KBM-7 (cell line): ENCODE results near the gene KIAA1328.

Source experiments
- DNase-seq: peaks from one replicate; pipeline ENCODE4 v3.0.0-alpha.2; 2015
- in situ Hi-C: fragments of 300-500 bp; cut with MboI; formaldehyde crosslinking; loops from 2 replicates; pipeline ENCODE4 v1.14.3; 2020; ENCODE audit warnings: low sequenced_read_pairs, low pct_unique_long_range_greater_than_20kb, mixed read lengths

The KIAA1328 gene

DNA sequence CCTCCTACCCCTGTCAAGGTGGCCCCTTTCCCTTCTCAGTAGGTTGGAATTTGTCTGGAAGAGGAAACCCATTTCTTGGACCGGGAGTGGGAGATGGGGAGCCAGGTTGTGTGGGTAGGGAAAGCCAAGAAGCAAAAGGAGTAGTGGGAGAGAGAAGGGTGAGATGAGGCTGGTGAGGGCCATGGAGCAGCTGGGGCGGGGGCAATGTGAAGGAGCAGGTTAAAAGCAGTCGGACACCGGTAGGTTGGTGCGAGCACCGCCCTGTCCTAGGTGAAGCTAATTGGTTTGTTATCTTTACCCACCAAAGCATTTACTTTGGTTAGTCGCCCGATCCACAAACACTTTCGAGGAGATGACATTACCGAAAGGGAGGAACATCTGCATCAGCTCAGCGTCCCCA, 429.9 kb downstream of the KIAA1328 start:
- in situ Hi-C loops: no loop called here
- DNase-seq: no peak

DNA sequence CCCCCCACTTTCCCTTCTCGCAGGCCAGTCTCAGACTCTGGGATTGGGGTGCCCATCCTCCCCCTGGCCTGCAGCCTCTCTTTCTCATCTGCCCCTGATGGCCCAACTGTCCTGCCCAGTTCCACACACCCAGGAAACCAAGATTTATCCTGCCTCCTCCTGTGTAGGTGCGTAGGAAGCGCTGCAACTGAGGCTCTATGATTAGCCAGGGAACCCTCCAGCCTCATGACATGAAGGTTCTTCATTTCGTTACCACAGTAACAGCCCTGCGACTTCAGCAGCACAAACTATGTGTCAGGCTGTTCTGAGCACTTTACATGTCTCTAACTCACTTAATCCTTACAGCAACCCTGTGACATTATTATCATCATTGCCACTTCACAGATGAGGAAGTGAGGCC, 430.8 kb downstream of the KIAA1328 start:
- in situ Hi-C loops: no loop called here
- no peak for DNase-seq

DNA sequence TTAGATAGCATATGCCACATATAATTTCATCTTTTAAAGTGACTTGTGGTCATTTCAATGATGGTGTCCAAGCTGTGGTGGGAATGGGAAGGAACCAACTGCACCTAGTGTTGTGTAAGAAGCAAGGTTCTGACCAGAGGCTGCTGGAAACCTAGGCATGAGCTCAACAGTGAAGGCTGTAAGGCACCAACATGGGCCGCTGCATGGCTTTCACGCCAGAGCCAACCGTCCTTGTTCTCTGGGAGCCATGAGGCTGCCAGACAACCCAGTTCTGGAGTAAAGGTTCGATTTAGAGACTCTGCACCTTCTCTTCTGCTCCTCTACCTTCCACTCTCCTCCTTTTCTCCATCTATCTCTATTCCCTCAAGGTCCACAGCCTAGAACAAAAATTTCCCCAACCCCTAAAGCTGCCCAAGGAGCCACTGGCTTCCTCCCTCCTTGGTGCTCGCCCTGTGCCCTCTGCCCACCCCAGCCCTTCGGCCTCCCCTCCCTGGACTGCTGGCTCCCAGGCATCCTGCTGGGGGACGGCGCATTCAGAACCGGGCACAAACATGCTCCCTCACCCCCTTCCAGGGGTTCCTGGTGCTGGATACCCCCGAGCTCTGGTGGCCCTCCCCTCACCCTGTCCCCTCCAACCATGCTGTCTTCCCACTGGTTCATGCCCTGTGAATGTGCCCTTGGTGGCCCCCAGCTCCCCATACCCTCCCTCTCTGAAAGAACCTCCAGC, 431.6 kb downstream of the KIAA1328 start:
- no peak for DNase-seq
- in situ Hi-C loops: no loop called here

DNA sequence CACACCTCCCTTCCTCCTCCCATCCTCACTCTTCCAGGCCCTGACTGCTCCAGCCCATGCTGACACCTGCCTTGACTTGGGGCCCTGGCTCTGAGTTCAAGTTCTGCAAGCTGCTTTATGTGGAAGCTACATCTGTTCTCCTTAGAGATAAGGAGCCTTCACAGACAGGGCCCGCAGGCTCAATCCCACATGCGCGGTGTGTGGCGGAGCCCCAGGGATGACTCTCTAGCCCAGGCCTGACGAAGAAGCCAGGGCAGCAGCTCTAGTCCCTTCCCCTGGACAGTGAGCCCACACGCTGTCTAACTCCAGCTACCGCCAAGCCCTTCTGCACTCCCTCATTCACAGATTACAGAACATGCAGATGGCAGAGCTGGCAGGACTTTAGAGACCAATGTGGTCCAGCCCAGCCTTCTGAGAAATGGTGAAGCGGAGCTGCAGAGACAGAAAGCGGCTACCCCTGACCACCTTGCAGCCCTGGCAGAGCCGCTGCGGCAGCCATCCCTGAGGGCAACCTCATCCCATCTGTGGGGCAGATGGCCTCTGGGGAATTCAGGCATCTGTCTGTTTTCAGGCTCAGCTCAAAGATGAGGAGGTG, 432.4 kb downstream of the KIAA1328 start:
- no peak for DNase-seq
- in situ Hi-C loops: no loop called here

DNA sequence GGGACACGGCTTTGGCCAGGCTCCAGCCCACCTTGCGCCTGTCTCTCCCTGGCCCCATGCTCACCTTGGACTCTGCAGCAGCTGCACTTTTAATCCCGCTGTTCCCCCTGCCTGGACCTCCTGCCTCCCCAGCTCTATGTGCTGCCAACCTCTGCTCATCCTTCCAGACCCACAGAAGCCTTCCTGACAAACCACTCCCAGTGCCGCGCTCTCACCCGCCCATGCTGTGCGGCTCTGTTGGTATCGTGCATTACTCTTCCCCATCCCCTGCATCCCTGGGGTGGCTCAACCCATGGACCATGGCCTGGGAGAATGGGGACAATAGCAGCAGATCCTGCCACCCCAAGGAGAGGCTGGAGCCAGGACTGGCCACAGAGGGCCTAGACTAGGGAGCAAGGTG, 433.1 kb downstream of the KIAA1328 start:
- no peak for DNase-seq
- in situ Hi-C loops: no loop called here

DNA sequence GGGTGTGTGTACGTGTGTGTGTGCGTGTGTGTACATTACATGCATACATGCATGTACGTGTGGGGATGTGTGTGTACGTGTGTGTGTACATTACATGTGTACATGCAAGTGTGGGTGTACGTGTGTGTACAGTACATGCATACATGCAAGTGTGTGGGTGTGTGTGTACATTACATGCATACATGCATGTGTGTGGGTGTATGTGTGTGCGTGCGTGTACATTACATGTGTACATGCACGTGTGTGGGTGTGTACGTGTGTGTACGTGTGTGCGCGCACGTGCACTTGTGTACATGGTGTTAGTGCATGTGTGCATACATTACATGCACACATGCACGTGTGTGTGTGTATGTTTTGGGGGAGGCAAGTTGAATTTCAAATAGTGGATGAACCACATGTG, 436.0 kb downstream of the KIAA1328 start:
- in situ Hi-C loops: no loop called here
- no peak for DNase-seq

DNA sequence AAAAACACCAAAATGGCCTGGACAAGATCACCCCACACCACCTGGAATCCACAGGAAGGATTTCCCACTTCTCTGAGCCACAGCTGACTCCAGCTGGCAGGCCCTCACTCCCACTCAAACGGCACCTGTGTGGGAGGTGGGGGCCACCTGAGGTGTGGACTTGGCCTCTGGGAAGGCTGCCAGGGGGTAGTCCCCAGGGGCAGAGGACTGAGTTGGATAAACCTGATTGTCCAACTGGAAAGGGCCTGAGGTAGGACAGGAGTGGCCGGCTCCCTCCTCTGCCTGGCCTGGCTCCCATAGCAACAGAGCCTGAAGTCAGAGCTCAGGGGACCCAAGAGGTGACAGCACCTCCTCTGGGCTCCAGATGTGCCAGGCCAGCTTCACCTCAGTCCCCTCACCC, 436.5 kb downstream of the KIAA1328 start:
- no peak for DNase-seq
- in situ Hi-C loops: no loop called here

DNA sequence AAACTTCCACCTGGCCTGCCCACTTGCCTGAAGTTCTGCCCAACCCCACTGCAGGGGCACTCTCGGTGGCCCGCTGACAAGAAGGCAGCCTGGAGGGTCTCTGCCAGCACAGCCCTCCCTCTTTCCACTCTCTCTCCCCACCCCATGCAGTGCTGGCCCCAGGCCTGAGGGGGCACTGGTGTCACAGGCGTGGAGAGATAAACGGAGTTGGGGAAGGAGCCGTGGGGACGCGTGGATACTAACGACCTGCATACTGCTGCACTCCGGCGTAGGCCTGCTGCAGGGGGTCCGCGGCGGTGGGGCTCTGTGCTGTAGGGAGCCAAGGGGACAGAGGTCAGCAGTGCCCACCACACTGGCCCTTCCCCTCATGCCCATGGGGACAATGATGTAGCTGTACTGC, 437.4 kb downstream of the KIAA1328 start:
- no peak for DNase-seq

DNA sequence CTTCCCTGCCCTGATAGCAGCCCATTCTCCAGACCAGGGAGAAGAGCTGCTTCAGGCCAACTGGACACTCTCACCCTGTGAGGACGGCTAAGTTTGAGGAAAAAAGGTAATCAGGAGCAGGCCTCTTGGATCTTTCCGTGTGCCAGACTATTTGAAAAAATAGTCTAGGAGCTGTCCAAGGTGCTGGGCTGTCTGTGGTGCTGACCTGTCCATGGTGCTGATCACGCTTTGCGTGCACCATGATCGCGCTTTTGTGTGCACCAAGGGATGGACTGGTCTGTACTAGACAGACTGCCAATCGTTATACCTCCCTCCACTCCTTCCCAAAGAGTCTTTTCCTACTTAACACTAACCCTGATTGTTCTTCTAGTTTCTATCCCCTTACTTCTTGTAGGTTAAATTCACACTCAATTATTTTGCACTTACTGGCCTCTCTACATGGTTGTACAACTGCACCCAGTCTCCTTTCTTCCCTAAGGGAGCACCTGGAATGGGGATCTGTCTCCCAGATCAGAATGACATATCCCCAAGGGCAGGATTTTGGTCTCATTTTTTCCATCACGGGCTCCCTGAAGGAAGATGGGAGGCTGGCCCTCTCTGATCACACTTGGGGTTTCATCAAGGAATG, 441.2 kb downstream of the KIAA1328 start:
- in situ Hi-C loops: no loop called here
- peak; percentile 53 for DNase-seq

More for the DNA sequence above, 437.4 kb downstream of the KIAA1328 start:
- in situ Hi-C loops: no loop called here

DNA sequence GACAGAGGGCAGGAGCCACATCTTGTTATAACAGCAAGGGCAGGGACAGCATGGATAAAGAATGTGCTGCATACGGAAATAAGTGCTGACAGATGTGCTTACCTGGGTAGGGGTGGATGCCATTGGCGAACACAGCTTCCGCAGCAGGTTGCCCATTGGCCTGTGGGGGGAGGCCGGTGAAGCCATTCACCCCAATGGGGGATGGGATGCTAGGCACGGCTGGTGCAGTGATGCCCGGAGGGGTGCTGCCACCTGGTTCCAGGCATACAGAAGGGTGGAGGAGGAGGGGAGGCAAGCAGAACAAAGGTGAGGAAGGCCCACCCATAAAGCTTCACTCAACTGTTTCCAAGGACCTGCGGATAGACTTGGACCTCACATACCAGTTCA, 441.7 kb downstream of the KIAA1328 start:
- in situ Hi-C loops: no loop called here
- DNase-seq: no peak

DNA sequence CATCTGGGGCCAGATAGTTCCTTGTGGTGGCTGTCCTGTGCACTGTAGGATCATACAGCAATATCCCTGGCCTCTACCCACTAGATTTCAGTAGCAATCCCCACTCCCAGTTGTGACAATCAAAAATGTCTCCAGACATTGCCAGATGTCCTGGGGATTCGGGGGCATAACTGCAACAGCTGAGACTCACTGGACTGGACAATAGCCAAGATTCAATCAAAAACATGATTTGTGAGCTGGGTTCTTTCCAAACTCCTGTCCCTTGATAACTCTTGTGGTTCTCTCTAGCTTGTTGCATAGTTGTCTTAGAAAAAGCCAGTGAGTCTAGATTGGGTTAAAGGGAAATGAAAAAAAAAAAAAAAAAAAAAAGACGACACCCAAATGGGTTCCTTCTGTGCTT, 443.3 kb downstream of the KIAA1328 start:
- no peak for DNase-seq
- in situ Hi-C loops: no loop called here

DNA sequence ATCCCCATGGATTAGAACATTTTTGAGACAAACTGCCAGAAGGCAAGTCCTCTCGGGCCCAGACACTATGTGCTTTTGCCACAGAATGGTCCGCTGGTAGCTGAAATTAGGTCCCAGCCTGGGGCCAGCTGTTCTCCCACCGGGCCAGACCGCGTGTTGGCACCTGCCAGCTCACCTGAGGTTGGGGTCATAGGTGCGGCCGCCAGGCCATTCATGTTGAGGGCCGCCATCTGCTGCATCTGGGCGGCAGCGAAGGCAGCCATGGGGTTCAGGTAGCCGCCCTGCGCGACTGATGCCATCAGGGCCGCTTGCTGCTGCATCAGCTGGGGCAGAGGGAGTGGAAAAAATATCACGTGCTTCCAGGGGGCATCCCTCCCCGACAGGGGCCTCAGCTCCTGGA, 443.9 kb downstream of the KIAA1328 start:
- in situ Hi-C loops: no loop called here
- DNase-seq: no peak

DNA sequence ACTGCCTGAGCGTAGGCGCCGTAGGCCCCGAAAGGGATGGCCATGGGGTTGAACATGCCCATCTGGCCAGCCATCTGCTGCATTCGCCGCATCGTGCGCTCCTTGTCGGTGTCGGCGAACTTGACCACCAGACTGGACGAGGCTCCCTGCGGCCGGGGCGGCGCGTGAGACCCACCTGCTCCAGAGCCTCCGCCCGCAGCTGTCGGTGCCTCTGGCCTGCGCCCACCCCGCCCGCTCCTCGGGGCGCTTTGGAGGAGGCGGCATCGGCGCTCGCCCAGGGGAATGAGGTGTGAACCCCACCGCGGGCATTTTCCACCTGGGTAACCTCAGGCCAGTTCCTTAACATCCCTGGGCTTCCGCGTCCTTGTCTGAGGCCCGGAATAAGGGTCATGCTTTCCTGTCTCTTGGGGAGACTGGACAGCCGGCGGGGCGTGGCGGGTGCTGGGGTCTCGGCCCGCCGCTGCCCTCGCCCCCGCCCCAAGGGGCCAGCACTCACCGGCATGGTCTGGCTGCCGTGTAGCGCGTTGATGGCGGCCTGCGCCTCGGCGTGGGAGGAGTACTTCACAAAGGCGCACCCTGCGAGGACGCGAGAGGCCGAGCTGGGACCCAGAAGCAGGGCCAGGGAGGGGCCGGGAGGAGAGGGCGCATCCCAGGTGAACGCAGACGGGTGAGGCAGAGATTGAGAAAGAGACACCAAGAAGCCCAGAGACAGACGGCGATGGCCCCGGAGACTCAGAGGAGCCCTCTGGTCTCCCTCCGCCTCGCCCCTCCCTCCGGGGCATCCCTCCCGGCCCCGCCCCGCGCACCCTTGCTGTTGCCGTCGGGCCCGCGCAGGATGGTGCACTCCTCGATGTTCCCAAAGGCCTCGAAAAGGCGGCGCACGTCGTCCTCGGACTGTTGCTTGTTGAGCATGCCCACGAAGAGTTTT, 445.6 kb downstream of the KIAA1328 start:
- in situ Hi-C loops: no loop called here
- DNase-seq: no peak

DNA sequence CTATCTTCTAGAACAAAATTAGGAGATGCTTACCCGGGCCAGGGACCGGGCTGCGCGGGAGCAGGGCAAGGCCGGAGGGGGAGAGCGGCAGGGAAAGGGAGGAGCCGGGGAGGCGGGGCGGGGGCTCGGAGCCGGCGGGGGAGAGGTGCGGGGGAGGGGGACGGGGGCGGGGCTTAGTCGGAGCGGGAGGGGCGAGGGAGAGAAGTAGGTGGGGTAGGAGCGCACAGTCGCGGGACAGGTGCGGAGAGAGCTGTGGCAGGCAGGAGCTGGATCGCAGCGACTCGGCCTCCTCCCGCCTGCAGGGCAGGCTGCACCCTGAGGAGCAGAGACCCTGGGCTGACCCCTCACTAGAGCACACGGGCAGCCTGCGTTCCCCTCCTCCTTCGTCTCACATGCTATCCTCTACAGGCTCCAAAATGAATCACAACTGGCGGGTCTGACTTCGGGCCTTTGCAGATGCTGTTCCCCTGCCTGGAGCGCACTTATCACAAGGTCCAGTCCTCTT, 446.4 kb downstream of the KIAA1328 start:
- DNase-seq: no peak
- in situ Hi-C loops: no loop called here

DNA sequence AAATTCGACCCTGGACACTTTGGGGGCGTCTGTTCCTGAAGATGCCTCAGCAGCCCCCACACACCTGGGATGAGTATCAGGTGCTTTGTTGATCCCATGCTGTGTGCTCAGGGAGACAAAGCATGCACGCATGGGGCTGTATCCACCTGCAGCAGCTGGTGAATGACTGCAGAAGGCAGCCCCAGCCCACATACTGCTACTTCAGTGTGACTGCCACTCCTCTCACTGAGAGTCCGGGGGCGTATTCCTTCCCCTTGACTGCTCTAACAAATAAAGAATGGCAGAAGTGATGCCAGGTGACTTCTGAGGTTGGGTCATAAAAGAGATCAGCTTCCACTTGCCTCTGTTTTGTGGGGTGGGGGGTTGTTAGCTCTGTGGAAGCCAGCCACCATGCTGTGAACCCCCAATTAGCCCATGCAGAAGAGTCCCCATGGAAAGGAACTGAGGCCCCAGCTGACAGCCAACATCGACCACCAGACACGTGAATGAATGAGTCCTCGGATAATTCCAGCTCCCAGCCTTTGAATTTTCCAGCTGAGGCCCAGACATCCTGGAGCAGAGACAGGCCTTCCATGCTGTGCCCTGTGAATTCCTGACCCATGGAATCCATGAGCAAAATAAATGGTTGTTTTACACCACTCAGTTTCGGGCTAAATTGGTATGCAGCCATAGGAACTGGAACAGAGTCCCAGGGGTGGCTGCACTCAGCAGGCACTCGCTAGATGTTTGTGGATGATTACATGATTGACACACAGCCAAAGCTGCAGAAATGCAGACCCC, 447.4 kb downstream of the KIAA1328 start:
- in situ Hi-C loops: no loop called here
- DNase-seq: no peak

DNA sequence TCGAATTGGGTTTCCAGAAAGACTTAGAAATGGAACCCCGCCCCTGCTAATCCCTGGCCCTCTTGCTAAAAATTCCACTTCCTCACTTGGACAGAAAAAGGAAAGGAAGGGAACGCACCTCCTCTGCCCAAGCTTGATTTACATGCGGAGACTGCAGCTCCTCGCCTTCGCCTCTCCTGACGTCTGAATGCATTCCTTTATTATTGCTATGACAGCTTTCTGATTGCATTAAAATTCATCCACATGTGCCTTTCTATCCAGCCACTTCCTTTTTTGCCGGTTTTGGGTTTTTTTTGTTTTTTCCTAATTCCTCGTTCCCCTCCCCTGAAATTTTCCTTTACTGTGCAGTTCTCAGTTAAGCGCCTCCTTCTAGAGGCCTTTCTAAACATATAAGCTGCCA, 448.9 kb downstream of the KIAA1328 start:
- in situ Hi-C loops: no loop called here
- DNase-seq: no peak
